ENCODE data around the gene ZNF274.

DNA sequence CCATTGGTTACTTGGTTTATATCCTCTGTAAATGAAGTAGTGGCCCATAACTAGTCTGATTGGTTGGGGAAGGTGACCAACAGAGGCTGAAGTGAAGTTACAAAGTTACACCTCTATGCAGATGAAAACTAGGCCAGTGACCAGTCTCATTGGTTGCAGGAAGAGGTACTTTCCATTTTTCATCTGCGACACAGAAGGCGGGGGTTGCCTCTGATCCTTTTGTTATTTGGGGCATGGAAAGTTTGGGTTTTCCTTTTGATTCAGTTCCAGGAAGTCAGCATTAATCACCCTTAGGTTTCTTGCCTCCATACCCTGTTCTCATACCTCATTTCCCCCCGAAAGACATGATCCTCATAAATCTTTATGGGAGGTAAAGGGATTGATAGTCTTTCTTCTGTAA, 66.0 kb downstream of the ZNF274 start:
- no peak for TF ChIP-seq POLR2A (IDR thresholded peaks at IDR 0.05)
- no peak for TF ChIP-seq CTCF (IDR thresholded peaks at IDR 0.05 in 8 of 11, conservative IDR thresholded peaks at IDR 0.05 in 3 of 11)
